IPS-15b (cell line): ENCODE measurements around the gene KARS1.
A peak's percentile ranks its signal among the peaks of the same experiment; 100 is the strongest.

Experiments used
- H3K27me3 ChIP-seq: one replicate; pipeline ENCODE4 v1.6.1; 2013; ENCODE audit warnings: low read length; ENCODE audit not compliant: control insufficient read depth, insufficient read depth
- H3K36me3 ChIP-seq: one replicate; pipeline ENCODE4 v1.6.1; 2013; ENCODE audit warnings: low read length; ENCODE audit not compliant: control insufficient read depth, insufficient read depth
- H3K4me1 ChIP-seq: one replicate; pipeline ENCODE4 v1.6.1; 2013; ENCODE audit warnings: mild to moderate bottlenecking, low read length; ENCODE audit not compliant: control insufficient read depth, insufficient read depth
- H3K4me3 ChIP-seq: one replicate; pipeline ENCODE4 v1.5.1; 2013; ENCODE audit warnings: low read depth, low read length
- H3K9ac ChIP-seq: one replicate; pipeline ENCODE4 v1.6.1; 2013; ENCODE audit warnings: low read depth, mild to moderate bottlenecking, low read length
- H3K9me3 ChIP-seq: one replicate; pipeline ENCODE4 v1.6.1; 2013; ENCODE audit warnings: mild to moderate bottlenecking, low read length; ENCODE audit not compliant: control insufficient read depth, insufficient read depth

The KARS1 gene

GRCh38 chr16:75622761-75623605 is 24.5 kb downstream of the KARS1 start, which contains the start of gene ADAT1:
Gene ADAT1, minus strand, starts transcription at chr16:75623281. Its CDS starts 2,482 bp downstream, at chr16:75620799.
- Histone ChIP-seq H3K9ac (peak within 1 kb of the TSS; percentile 96), H3K36me3 (peaks cover 20% of the 10 kb centered on the region), H3K4me3 (peak within 1 kb of the TSS; percentile 97), H3K4me1 (no peaks in the 10 kb centered on the region), H3K9me3 (no peaks in the 10 kb centered on the region), H3K27me3 (no peaks in the 10 kb centered on the region)

- no peak overlapping the region for H3K9ac ChIP-seq
- H3K4me3 ChIP-seq, result no peak overlapping the region
- no peaks in the 10 kb centered on the region for H3K27me3 ChIP-seq
- peaks cover 21% of the 10 kb centered on the region for H3K36me3 ChIP-seq
- no peaks in the 10 kb centered on the region for H3K4me1 ChIP-seq
- no peaks in the 10 kb centered on the region for H3K9me3 ChIP-seq
Measured at GRCh38 chr16:75621170-75621477, 26.3 kb downstream of the KARS1 start.

DNA sequence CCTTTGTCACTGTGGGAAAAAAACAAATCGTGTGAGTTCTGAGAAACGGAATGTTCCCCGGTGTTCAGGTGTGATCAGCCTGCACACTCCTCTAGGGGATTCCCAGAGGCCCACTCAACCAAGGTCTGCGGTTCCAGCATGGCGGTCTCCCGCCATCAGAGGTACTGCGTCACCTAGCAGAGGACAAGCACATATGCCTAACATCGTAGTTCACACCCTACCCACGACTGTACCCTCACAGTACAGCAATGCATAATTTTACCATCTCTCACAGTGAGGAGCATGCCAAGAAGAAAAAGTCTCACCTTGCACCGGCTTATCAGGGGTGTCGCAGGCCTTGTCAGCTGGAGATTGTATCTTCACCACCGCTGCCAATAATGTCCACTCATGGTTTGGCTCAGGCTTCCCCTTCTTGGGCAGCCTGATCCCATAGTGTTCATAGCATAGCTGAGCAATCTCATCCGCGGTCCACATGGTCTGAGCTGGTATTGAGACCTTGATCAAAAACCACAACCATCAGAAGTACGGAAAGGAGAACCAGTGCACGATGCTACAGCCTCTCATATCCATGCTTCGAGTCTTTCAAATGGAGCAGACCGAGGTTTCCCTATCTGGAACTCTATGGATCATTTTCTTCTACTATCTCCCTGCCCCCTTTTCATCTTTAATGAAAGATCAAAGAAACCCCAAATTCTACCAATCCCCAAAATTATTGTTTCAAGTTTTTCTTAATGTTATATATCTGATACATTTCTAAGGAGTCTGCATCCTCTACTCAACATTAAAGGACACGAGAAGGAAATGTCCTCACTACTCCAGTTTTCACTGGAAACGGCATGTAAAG is 26.9 kb downstream of the KARS1 start:
- Histone ChIP-seq H3K36me3 (peaks cover 21% of the 10 kb centered on the region), H3K9ac (no peak overlapping the region), H3K27me3 (no peaks in the 10 kb centered on the region), H3K9me3 (no peaks in the 10 kb centered on the region), H3K4me3 (no peak overlapping the region), H3K4me1 (no peaks in the 10 kb centered on the region)

GRCh38 chr16:75618780-75619179 is 28.7 kb downstream of the KARS1 start:
- H3K4me1 ChIP-seq, result no peaks in the 10 kb centered on the region
- H3K4me3 ChIP-seq, result no peak overlapping the region
- H3K9ac ChIP-seq, result no peak overlapping the region
- peaks cover 25% of the 10 kb centered on the region for H3K36me3 ChIP-seq
- no peaks in the 10 kb centered on the region for H3K27me3 ChIP-seq
- no peaks in the 10 kb centered on the region for H3K9me3 ChIP-seq

DNA sequence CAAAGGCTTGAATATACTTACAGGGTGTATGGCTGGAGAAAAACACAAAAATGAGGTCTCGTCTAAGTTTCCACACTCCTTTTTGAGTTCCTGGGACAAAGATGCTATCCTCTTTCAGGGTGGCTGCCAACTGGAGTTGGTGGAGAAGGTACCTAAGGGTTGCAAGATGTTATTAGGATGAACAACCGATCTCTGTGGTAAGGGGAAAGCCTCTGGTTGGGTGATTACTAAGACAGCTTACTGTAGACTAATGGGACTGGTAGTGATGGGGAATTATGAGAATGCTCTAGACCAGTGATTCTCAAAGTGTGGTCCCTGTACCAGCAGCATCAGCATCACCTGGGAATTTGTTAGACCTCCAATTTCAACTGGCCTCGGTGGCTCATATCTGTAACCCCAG is 30.3 kb downstream of the KARS1 start:
- Histone ChIP-seq H3K9me3 (no peaks in the 10 kb centered on the region), H3K9ac (no peak overlapping the region), H3K27me3 (no peaks in the 10 kb centered on the region), H3K36me3 (peaks cover 37% of the 10 kb centered on the region), H3K4me1 (no peaks in the 10 kb centered on the region), H3K4me3 (no peak overlapping the region)

DNA sequence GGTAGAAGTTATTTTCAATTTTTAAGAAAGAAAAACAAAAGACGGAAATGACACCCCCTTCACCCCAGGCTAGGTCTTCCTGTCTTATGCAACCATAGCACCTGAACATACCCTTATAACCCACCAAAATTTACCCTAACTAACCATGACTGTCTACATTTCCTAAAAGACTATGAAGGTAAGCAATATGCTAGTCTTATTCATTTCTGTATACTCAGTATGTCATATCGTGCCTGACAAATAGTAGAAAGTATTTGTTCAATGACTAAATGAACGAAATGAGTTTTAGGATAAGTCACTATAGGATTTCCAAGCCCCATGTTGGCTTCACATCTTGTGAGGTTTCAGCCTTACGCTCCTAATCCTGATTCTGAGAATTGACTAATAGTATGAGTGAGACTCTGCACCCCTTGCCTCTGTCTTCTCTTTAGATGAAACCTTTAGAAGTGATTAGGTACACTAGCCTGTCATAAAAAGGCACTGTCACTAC is 30.9 kb downstream of the KARS1 start:
- Histone ChIP-seq H3K27me3 (no peaks in the 10 kb centered on the region), H3K9me3 (no peaks in the 10 kb centered on the region), H3K4me3 (no peak overlapping the region), H3K9ac (no peak overlapping the region), H3K36me3 (peaks cover 38% of the 10 kb centered on the region), H3K4me1 (no peaks in the 10 kb centered on the region)

DNA sequence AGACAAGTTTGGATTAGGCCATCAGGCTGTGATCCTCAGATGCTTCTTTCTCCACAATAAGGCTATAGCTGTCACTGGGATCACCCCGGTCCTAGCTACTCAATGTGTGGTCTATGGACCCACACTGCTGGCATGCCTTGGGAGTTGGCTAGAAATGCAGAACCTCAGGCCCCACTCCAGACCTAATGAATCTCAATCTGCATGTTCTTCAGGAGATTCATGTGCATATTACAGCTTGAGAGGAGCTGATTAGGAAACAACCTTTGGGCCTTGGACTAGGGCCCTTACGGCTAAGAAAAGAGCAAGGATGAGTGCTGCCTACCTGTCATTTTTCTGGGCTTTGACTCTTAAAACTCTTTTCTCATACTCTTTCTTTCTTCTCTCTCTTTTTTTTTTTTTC is 31.8 kb downstream of the KARS1 start:
- H3K36me3 ChIP-seq, result peaks cover 42% of the 10 kb centered on the region

DNA sequence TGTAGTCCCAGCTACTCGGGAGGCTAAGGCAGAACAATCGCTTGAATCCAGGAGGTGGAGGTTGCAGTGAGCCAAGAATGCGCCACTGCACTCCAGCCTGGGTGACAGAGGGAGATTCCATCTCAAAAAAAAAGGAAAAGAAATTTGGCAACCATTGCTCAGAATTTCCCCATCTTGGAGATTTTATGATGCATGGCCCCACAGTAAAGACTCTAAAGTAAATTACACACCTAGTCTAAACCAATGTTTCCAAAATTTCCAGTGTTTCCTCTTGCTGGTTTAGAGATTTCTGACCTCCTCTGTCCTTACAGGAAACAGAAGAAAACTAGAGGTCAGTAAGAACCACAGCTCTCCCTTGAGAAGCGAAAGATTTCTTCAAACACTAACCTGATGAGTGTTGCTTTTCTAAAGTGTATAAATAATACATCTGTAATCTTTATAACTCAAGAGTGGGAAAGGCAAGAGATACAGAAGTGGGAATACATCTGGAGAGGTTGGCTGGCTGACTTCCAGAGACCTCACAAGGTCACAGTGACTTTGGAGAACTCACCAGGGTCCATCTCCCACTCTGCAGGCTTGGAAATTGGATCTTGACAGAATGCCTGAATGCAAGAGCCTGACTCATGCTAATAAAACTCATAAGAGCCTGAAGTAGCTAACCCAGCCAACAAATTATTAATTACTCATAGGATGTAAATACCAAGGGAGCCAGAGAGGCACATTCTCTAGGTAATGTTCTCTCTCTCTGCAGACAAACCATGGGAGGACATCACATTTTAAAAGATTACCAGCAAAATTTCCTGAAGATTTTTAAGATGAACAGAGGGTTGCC is 33.2 kb downstream of the KARS1 start:
- no peak overlapping the region for H3K9ac ChIP-seq
- H3K4me3 ChIP-seq, result no peak overlapping the region
- H3K27me3 ChIP-seq, result no peaks in the 10 kb centered on the region
- no peaks in the 10 kb centered on the region for H3K9me3 ChIP-seq
- peaks cover 38% of the 10 kb centered on the region for H3K36me3 ChIP-seq
- no peaks in the 10 kb centered on the region for H3K4me1 ChIP-seq

More for the DNA sequence above, 31.8 kb downstream of the KARS1 start:
- no peak overlapping the region for H3K4me3 ChIP-seq
- no peaks in the 10 kb centered on the region for H3K4me1 ChIP-seq
- H3K9ac ChIP-seq, result no peak overlapping the region
- no peaks in the 10 kb centered on the region for H3K27me3 ChIP-seq
- H3K9me3 ChIP-seq, result no peaks in the 10 kb centered on the region

- Histone ChIP-seq H3K4me3 (no peak overlapping the region), H3K36me3 (peaks cover 28% of the 10 kb centered on the region), H3K4me1 (no peaks in the 10 kb centered on the region), H3K9me3 (no peaks in the 10 kb centered on the region), H3K9ac (no peak overlapping the region), H3K27me3 (no peaks in the 10 kb centered on the region)
Measured at GRCh38 chr16:75606507-75606906, 41.0 kb downstream of the KARS1 start.

- H3K36me3 ChIP-seq, result peaks cover 22% of the 10 kb centered on the region
- no peak overlapping the region for H3K4me3 ChIP-seq
- no peaks in the 10 kb centered on the region for H3K27me3 ChIP-seq
- no peak overlapping the region for H3K9ac ChIP-seq
- H3K9me3 ChIP-seq, result no peaks in the 10 kb centered on the region
- no peaks in the 10 kb centered on the region for H3K4me1 ChIP-seq
Measured at GRCh38 chr16:75603241-75603640, 44.2 kb downstream of the KARS1 start.
